GM19397 (cell line): ENCODE measurements around the gene PIR.

Experiments
- ATAC-seq: cut with Tn5 transposase; IDR thresholded peaks from one replicate; pipeline ENCODE4 v1.9.1; 2021; ENCODE audit warnings: mild to moderate bottlenecking, moderate library complexity; ENCODE audit not compliant: unreplicated experiment

Gene PIR

DNA sequence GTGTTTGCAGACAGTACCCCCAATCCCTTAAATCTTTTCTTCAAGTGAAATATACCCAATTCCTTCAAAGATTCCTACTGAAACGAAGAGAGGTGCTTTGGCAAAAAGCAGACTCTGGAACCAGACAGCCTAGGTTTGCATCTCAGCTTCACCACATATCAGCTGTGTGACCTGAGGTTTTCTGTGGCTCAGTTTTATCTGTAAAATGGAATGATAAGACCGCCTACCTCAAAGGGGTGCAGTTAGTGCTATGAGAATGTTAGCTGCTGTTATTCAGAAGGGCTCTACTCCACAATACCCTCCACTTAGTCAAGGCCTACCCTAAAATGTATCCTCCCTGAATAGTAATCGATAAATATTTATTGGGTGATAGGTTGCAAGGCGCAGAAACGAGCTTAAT lies 664 bp downstream of the PIR start:
- ATAC-seq = no peak

DNA sequence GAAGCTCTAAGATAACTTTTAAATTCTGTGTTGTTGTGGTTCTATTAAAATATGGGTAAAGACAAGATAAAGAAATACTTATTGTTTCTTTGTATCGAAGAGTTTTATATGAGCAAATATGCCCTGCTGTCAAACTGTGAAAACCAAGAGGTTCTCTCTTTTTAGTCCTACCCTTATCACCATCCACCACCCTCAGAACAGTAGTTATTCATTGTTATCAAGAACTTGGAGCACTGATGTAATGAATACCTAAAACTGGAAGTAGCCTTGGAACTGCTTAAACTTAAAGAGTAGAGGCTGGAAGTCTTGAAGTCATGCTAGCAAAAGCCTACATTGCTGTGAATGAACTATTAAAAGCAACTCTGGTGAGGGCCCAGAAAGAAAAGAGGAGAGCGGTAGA lies 9.2 kb downstream of the PIR start:
- no peak for ATAC-seq

DNA sequence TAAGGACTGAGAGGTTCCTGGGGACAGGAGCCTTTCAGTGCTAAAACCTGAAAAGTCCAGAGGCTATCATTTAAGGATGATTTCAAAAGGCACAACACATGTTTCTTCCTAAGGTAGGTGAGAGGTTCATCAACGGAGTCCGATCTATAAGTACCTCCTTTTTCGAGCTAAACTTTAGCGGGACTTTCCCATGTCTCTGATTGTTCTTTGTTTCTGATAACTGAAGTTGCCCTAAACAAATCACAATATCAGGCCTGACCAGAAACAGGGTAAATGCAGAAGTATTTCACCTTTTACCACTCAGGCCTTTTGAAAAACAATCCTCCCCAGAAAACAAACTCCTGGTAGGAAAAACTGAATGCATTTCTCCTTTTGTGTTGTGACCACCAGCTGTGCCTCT lies 17.6 kb downstream of the PIR start:
- ATAC-seq = no peak

DNA sequence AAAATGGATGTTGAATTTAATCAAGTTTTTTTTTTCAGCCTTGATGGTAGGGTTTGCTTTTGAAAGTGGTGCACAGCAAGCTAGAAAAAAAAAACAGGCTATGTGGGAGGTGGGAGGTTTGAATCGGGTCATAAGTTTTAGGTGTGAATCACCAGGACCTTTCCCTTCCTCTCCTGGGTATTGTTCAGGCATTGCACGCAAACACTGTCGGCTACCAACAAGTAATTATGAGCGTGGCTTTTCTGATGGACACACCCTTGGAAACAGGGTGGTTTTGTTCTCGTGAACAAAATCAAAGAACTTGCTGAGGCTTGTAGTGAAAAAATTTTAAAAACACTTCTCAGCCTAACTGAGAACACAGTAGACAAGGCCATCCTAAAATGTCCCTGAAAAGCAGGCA lies 18.1 kb downstream of the PIR start:
- ATAC-seq = no peak

DNA sequence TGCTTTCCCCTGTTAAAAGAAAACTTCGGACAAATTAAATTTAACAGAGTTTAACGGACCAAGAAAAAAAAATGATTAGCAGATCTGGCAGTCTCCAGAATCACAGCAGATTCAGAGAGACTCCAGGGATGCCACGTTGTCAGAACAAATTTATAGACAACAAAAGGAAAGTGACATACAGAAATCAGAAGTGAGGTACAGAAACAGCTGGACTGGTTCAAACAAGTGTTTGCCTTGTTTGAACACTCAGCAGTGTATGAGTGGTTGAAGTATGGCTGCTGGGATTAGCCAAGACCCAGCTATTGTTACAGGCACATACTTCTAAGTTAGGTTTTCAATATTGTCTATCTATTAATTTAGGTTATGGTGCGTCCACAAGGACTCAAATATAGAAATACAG lies 19.1 kb downstream of the PIR start:
- no peak for ATAC-seq

DNA sequence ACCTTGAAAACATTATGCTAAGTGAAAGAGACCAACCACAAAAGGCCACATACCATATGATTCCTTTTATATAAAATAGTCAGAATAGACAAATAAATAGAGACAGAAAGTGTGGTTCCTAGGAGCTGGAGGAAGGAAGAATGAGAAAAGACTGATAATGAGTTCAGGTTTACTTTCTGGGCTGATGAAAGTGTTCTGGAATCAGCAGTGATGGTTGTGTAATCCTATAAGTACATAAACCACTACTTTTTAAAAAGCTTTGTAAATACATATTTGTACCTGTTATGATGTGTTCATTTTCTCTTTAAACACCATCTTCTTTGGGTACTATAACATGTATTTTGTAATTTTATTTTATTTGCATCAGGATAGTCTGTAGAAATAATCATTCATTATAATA lies 20.6 kb downstream of the PIR start:
- no peak for ATAC-seq

DNA sequence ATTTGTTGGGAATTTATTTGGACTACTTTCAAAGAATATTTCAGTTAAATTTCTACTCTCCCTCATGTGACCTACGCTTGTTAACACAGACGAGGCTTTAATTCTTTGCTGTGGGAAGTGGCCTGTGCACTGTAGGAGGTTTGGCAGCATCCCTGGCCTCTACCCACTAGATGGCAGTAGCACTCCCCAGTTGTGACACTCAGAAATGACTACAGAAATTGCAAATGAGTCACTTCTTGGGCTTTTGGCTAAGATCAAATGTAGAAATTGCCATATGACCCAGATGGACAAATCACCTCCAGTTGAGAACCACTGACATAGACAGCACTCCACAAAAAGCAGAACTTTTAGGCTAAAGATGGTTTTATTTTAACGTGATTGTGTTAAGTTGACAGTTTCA lies 22.1 kb downstream of the PIR start:
- no peak for ATAC-seq

DNA sequence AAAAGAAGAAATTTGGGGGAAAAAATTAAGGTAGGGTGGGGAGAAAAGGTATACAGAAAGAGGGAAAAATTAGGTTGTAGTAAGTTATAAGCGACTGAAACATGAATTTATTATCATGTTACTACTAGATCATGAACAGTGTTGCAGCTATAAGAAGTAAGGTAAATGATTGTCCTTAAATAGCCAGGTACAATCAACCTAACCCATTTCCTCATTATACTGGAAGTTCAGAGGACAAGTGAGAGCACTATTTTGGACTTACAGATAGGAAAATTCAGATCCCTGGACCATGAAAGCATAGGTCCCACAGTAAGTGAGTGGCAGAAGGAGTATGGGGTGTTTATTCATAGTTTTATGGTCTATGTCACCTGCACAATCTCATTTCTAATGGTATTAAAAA lies 23.5 kb downstream of the PIR start:
- ATAC-seq = no peak

DNA sequence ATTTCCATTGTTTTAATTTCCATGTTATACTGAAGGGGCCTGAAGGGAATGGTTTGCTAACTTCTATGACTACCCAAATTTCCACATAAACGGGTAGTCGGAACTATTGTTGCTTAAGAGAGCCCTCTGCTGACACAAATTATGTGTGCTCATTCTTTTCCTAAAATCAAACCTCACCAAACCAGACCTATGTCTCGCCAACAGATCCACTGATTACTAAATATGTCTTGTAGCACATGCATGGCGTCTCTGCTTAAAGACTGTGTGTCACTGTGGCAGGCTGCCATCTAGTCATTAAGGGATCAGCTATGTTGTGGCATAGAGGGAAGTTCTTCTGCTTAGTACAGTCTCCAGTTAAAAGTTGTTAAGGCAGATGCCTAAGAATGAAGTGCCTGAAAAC lies 25.1 kb downstream of the PIR start:
- ATAC-seq = no peak

DNA sequence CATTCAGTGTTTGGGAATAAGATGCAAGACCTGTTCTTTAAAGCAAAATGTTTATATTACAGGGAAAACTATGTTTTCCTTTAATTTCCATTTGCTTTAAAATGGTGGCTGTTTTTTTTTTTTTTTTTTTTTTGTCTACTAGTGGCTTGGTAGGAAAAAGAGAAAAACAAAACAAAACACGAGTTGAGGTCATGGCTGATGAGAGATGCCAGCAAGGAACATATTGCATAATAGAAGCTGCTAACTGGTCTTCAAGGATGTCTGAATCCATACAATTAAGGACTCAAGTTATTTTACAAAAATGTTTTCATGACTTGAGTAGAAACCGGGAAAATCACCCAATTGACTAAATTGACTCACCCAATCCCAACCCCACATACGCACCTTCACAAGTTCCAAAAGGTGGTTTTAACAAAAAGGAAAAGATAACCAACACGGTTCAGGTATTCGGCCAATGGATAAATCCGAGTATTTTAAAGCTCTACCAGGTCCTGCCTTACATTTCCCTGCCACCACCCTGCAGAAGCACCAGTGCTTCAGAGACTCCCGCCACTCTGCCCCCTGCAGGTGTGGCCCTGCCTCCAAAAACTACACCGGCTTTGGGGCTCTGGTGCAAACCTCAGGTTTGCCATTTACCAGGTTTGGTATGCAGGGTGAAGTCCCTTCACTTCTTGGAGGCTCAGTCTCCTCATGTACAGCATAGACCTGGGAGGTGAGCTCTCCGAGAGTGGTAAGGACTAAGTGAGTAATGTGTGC lies 27.1 kb downstream of the PIR start:
- no peak for ATAC-seq

DNA sequence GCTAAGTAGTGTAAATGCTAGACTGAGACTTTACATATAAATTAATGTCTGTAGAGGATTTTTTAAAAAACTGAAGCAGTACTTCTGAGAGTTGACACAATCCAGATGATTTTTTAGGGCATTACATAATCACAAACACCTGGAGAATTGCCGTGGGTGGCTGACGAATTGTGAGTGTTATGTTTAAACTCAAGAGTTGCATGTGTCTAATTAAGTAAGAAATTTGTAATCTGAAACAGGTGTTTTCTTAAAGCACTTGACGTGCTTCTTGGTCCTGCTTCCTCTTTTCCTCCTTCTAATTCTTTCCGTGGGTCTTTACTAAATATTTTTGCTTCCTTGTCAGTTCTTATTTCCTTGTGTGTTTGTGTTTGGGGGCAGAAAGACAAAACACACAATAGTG lies 27.8 kb downstream of the PIR start:
- no peak for ATAC-seq

DNA sequence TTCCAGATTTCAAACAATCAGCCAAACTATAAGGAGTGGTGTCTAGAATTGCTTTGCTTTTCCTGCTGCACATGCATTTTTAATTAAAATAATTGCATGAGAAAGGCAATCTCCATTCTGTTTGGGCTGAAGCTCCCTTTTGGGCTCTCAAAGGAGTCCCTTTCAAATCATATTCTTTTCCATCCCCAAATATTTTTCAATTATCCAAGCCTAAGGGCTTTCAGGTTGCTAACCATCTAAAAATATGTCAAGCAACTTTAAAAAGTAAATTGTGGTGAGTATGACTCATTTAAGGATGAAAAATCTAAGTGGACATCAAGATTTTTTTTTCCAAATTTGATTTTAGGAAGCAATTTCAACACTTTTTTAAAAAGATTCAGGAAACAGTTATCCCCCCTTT lies 28.4 kb downstream of the PIR start:
- no peak for ATAC-seq

DNA sequence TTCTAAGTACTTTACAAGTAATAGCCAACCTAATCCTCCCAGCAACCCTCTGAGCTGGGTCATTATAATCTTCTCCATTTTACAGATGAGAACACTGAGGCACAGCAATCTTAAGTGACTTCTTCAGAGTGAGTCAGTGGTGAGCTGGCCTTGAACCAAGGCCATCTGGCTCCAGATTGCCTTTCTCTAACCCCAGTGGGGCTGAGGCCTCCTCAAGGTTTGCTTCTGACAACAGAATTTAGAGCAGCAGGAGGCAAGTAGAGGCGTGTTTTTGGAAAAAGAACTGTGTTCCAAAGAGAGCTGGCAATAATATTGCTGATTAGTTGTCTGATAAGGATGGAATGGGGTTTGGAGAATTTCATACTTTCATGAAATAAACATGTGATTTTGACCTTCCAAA lies 41.2 kb downstream of the PIR start:
- no peak for ATAC-seq

DNA sequence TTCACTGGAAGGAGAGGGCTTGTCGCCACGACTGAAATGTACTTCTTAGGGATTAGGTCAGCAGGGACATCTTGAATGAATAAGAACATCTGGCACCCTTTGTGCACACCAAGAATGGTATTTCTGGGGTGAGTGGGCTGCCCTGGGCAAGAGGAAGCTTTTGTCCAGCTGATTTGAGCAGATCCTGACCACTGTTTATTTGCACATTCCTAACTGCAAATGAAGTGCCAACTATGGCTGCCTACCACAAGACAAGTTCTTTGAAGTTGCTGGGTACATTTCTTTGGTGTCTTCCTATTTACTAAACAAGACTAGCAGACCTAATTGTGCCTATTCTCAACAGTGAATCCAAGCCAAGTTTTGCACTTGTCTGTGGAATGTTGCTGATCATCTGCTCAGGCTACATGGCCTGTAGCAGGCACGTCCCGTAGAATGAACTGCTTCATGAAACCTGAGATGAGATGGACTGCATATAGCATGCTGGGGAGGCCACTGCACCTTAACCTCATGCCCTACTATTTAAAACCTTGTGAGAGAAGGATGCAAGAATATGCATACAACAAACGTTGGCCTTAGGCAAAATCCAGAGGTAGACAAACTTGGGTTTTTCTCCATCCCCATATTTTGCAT lies 45.0 kb downstream of the PIR start:
- no peak for ATAC-seq

DNA sequence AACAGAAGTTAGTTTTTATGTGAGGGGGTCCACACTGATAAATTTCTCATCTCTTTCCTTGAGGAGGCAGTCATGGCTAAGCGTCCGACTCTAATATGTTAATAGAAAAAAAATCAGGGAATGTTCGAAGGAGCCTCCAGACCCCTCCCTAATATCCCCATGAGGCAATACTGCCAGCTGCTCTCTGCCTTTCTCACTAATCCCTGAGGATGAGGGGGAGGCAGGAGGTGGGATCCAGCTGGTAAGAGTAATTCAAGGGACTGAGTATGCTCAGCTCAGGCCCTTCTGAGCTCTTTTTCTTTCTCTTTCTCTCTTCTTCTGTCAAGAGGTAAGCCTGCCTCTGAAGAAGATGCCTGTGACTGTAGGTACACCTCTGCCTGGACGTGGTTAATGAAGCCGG lies 51.7 kb downstream of the PIR start:
- no peak for ATAC-seq

DNA sequence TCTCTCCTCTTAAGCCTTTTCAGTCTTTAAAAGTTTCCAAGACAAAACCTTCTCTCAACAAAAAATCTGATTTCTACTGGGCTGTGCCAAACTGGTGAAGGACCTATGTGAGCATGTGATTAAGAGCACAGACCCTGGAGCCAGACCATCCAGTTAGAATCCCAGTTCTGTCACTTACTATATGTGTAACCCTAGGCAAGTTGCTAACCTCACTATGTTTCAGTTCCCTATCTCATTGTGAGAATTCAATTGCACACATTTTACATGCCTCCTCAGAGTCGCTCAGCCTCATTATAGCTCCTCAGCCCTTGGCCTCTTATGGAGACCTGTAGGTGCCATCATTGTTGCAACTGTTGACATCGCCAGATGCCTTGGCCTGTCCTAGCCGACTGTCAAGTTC lies 54.8 kb downstream of the PIR start:
- no peak for ATAC-seq

DNA sequence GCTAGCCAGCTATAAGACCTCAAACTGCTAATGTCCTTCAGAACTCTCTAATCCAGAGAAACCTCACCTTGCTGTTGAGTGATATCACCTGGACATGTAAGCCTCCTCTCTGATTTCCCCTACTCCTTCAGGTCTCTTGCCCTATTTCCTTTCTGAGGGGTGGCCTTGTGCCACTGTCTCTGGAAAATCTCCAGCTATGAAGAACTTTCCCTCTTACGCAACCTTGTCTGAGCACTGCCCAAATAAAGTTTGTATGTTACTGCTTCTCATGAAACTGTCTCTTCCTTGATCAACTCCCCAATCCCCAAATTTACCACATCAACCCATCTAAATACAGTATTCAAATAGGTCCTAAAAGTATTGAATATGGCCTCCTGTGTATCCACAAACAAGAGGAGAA lies 55.4 kb downstream of the PIR start:
- no peak for ATAC-seq

DNA sequence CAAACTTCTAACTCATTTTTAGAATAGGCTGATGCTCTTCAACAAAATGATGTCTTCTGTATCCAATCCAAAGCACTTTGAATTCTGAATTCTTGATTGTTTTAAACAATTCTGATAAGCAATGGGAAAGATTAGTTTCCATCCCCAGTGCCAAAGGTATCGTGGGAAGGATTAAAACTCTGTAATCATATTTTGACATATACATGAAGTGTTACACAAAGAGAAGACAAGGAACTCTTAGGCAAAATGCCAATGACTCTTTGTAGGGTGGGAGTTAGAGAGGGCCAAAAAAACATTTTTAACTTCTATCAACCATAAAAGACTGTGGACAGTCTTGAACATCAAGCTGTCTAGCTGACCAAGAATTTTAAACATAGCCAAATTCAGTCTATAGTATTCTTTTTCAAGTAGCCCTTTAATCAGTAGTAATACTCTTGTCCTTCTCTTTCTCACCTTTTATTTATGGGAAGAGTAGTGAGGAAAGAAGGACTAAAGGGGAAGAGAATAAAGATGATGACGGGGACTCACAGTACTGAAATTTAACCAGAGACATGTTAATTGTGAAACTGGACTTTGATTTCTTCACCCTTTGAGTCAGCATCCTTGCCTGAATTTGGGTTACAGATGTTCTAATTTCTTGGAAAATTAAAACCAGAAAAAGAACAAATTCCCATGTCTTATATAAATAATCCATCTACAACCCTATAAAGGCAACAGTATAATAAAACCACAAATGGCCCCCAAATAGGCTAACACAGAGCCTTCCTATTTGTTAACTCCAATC lies 57.1 kb downstream of the PIR start:
- ATAC-seq = no peak

DNA sequence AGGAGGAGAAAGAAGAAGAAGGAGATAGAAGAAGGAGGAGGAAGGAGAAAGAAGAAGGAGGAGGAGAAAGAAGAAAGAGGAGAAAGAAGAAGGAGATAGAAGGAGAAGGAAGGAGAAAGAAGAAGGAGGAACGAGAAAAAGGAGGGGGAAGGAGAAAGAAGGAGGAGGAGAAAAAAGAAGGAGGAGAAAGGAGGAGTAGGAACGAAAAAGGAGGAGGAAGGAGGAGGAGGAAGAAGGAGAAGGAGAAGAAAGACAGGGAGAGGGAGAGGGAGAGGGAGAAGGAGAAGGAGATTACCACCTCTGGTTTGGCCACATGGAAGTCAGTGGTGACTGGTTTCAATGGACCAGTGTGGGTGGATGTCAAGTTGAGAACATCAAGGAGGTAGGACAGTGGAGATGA lies 58.9 kb downstream of the PIR start:
- ATAC-seq = no peak

DNA sequence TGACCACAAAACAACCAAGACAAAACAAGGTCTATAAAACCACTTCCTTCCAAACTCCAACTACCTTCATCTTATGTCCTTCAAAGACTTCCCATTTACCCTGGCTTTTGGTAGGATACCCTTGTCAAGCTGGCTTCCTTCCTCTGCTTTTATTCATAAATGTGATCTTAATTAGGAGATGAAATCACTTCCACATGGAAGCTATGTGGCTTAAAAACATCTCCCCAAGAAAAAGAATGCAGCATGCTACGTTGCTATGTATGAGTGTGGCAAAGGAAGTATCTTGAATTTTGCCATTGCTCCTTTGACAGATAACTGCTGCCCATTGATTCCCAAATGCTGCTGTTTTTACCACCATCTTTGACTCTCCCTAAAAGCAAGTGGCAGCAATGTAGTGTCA lies 62.5 kb downstream of the PIR start:
- no peak for ATAC-seq

DNA sequence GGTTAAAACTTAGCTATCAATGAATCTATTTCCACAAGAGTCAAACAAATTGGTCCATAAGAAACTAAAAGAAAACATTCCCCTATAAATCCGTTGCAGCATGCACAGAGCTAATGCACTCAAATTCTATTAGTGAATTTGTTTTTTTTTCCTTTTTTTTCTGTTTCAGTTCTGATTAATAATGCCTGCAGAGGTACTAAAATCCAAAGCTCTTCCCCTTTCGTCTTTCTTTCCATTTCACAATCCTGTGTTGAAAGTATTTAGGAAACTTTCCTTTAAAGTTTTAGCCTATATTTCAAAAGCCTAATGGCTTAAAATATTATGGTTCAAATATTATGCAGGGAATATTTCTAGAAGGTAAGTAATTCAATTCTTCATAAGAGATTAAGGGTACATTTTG lies 63.1 kb downstream of the PIR start:
- ATAC-seq = no peak

DNA sequence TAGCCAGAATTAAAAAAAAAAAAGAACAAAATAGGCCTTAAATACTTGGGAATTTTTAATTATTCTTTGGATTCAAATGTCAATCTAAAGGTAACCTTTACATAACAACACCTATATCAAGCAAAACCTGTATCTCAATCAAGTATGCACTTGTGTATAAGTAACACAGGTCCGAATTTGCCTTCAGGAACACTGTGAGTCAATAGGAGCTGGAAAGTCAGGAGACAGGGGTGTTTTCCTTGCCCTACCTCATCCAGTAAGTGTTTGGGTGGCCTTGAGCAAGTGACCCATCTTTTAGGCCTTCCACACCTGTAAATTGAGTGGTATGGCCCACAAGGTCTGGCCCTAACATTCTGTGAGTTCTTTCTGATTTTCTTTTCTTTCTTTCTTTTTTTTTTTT lies 68.1 kb downstream of the PIR start:
- ATAC-seq = no peak
